Epithelial cell of esophagus (primary cell): ENCODE results near the gene BNC2.

Experiments
- DNase-seq: peaks from one replicate; pipeline ENCODE4 v3.0.0; 2010; ENCODE audit warnings: low read depth
- H3K4me3 ChIP-seq: 2 replicates; pipeline ENCODE4 v1.5.1; 2011; ENCODE audit warnings: mild to moderate bottlenecking, low read length, control low read depth
- CTCF ChIP-seq: IDR thresholded peaks from 2 replicates; pipeline ENCODE4 v1.5.1; 2011; ENCODE audit warnings: low read depth, mild to moderate bottlenecking, low read length, control low read depth, inconsistent platforms; ENCODE audit not compliant: insufficient read depth; ENCODE audit errors: missing control alignments

The BNC2 gene

DNA sequence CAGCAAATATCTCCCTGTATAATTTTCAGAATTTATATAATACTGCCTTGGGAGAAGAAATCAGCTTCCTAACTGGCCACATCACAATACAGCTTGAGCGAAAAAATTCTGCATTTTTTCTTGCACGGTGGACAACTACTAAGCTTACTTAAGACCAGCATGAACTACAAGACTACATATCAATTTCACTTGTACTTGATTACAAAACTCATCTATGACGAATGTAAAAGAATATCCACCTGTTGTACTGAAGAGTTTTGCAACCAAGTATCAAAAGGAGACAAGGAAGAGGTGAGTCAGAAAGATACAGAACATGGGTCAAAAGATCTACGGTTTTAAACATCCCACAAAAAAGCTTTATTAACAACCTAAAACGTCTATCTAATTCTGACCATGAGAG, 279.4 kb downstream of the BNC2 start:
- no peak overlapping the region for H3K4me3 ChIP-seq
- no peak for DNase-seq
- TF ChIP-seq CTCF: no peak

DNA sequence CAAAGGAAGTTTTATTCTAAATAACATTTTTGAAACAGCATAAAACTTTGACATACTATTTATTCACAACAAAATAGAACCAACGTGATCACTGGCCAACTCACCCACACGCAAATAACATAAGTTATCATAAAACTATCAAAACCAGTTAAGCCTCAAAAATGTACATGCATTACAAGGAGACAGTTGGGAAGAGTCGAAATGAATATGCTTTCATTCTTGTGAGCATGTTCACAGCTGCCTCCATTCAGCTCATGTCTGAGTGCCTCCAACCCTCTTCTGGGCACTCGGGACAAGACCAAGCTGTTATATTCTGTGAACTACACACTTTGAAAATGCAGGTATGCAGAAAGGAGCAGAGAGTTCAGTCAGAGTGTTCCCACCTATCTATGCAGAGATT, 284.9 kb downstream of the BNC2 start:
- no peak overlapping the region for H3K4me3 ChIP-seq
- DNase-seq: no peak
- TF ChIP-seq CTCF: no peak

GRCh38 chr9:16579872-16580432, 290.5 kb downstream of the BNC2 start:
- H3K4me3 ChIP-seq: no peak overlapping the region
- no peak for DNase-seq
- no peak for TF ChIP-seq CTCF

GRCh38 chr9:16575986-16576245, 294.6 kb downstream of the BNC2 start:
- DNase-seq: no peak
- no peak overlapping the region for H3K4me3 ChIP-seq
- no peak for TF ChIP-seq CTCF

GRCh38 chr9:16575142-16575985, 295.1 kb downstream of the BNC2 start:
- no peak for DNase-seq
- no peak for TF ChIP-seq CTCF
- no peak overlapping the region for H3K4me3 ChIP-seq

DNA sequence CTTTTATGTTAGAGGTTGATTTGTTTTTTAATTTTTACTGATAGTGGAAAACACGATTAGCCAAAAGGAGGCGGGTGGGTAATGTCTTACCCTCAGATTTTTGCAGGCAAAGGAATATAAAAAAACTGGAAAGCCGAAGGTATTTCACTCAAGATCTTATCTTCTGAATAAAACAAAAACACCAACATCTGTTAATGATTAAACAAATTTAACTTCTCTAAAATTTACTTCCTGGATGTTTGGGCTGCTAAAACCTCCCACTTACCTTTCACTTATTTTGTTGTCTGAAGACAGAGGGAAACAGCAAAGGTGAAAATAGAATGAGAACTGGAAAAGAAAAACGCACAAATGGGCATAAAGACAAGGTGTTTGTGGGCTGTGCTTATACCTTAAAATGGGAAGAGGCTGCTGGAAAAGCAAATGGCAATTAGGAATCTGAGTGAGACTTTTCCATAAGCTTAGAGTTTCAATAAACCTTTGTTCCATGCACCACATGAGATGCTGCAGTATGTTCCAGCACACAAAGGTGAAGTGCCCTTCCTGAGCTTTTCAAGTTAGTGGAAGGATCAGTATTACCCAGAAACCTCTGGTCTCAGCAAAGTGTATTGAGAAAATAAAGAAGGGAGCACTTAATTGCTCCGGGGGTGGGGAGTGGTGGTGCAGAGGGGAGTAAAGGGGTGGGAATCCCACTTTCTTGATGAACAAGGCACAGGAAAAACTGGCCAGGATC, 298.3 kb downstream of the BNC2 start:
- no peak overlapping the region for H3K4me3 ChIP-seq
- TF ChIP-seq CTCF: no peak
- DNase-seq: no peak
